Common myeloid progenitor, CD34-positive (primary cell): Measurements from ENCODE around the gene PALLD.

Source experiments
- CTCF ChIA-PET: fragments of 350-600 bp; sonication (Branson Sonifier 250); formaldehyde crosslinking; loops from one replicate; lab custom pipeline; 2021; ENCODE audit warnings: antibody characterized with exemption; lab: Charles Lee
- POLR2A ChIA-PET: fragments of 350-600 bp; sonication (Branson Sonifier 250); formaldehyde crosslinking; loops from one replicate; lab custom pipeline; 2021; ENCODE audit warnings: antibody characterized with exemption; lab: Charles Lee
- DNase-seq, 3 donors: peaks; one replicate each; pipeline versions ENCODE4 v3.0.0 to v3.0.0-alpha.2; 2013
- H3K27ac ChIP-seq, 2 experiments: 1 replicate in 1 of 2; 2 replicates in 1 of 2; pipeline ENCODE4 v1.7.0; 2013; ENCODE audit warnings: inconsistent platforms in 2 of 2, low read length in 2 of 2, mild to moderate bottlenecking in 2 of 2, low read depth in 1 of 2, moderate library complexity in 1 of 2; ENCODE audit not compliant: severe bottlenecking in 2 of 2, insufficient read depth in 1 of 2, poor library complexity in 1 of 2
- H3K27me3 ChIP-seq, 5 experiments: replicated peaks in 2 of 5; 1 replicate in 3 of 5; 2 replicates in 2 of 5; pipeline versions ENCODE4 v1.6.1 to v1.7.0; 2013; ENCODE audit warnings: low read length in 4 of 5, mild to moderate bottlenecking in 2 of 5, moderate library complexity in 2 of 5, inconsistent platforms in 1 of 5; ENCODE audit not compliant: insufficient read depth in 5 of 5, control insufficient read depth in 4 of 5
- H3K36me3 ChIP-seq, 4 experiments: 1 replicate in 2 of 4; 2 replicates in 2 of 4; pipeline versions ENCODE4 v1.6.1 to v1.7.0; 2013; ENCODE audit warnings: low read length in 3 of 4, control low read depth in 1 of 4, mild to moderate bottlenecking in 1 of 4; ENCODE audit not compliant: control insufficient read depth in 4 of 4, insufficient read depth in 4 of 4
- H3K4me1 ChIP-seq, 4 experiments: 1 replicate in 3 of 4; 2 replicates in 1 of 4; pipeline versions ENCODE4 v1.6.1 to v1.7.1; 2013; ENCODE audit warnings: low read length in 3 of 4, mild to moderate bottlenecking in 3 of 4, control low read depth in 1 of 4, inconsistent platforms in 1 of 4, moderate library complexity in 1 of 4; ENCODE audit not compliant: control insufficient read depth in 4 of 4, insufficient read depth in 4 of 4; ENCODE audit errors: control extremely low read depth in 1 of 4
- H3K4me3 ChIP-seq, 7 experiments: 1 replicate in 4 of 7; 2 replicates in 3 of 7; pipeline versions ENCODE4 v1.5.1 to v1.7.0; 2013; ENCODE audit warnings: mild to moderate bottlenecking in 7 of 7, low read length in 6 of 7, moderate library complexity in 6 of 7, inconsistent platforms in 2 of 7, low read depth in 2 of 7, control low read depth in 1 of 7; ENCODE audit not compliant: insufficient read depth in 4 of 7, control insufficient read depth in 1 of 7; ENCODE audit errors: extremely low read depth in 1 of 7
- H3K9me3 ChIP-seq, 5 experiments: 1 replicate in 4 of 5; 2 replicates in 1 of 5; pipeline versions ENCODE4 v1.6.1 to v1.7.1; 2013; ENCODE audit warnings: low read length in 4 of 5, mild to moderate bottlenecking in 2 of 5, inconsistent platforms in 1 of 5, low read depth in 1 of 5, moderate library complexity in 1 of 5; ENCODE audit not compliant: control insufficient read depth in 4 of 5, insufficient read depth in 2 of 5; ENCODE audit errors: control extremely low read depth in 1 of 5
- WGBS: methylation state at CpG from one replicate; pipeline ENCODE4 v1.1.5; 2013; ENCODE audit not compliant: insufficient coverage; 5-methylcytosine and 5-hydroxymethylcytosine counted together

PALLD gene

DNA sequence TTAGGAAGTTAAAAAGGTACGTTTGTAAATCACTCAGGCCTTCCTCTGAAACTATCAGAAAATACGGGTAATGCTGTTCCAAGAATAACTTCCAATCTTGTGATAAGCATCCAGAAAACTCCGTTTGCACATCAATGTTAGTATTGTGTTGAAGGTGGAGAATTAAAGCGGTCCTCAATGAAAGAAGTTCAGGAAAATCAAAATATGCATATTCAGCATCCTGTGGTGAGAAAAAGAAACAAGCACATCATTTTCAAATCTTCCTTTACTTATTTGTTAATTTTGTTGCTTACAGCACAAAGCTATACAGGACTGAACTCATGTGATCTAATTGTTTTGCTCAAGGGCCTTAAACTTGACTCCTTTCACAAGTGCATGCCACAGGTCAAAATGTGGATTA lies 35.0 kb upstream of the PALLD start:
- H3K4me1 ChIP-seq, result no peaks in the 10 kb centered on the region
- H3K9me3 ChIP-seq, result peaks cover 0 to 7% (median 0%) of the 10 kb centered on the region in 5 experiments
- no peak for DNase-seq
- ChIA-PET CTCF (interaction anchor here (1.0 kb wide), 1 partner anchor 13 kb away, joined by 3 read pairs; no protein-coding TSS in a partner anchor), POLR2A (no interaction called here)
- H3K27me3 ChIP-seq, result no peaks in the 10 kb centered on the region
- H3K36me3 ChIP-seq, result peaks cover 9 to 33% (median 11%) of the 10 kb centered on the region in 4 experiments
- H3K4me3 ChIP-seq, result no peak overlapping the region
- H3K27ac ChIP-seq, result no peak overlapping the region
- WGBS, result 100% methylated on average over 2 of the region's 4 CpGs

GRCh38 chr4:168472920-168473319 lies 23.9 kb upstream of the PALLD start:
- H3K4me1 ChIP-seq, result peaks cover 0 to 4% (median 3%) of the 10 kb centered on the region in 4 experiments
- DNase-seq, result no peak
- no peaks in the 10 kb centered on the region for H3K27me3 ChIP-seq
- peaks cover 0 to 1% (median 0%) of the 10 kb centered on the region in 5 experiments for H3K9me3 ChIP-seq
- peaks cover 7 to 47% (median 22%) of the 10 kb centered on the region in 4 experiments for H3K36me3 ChIP-seq
- ChIA-PET POLR2A (interaction anchor here (0.7 kb wide), 1 partner anchor 377 kb away, joined by 5 read pairs; no protein-coding TSS in a partner anchor), CTCF (no interaction called here)
- H3K4me3 ChIP-seq, result no peak overlapping the region
- WGBS, result 100% methylated on average over 2 of the region's 2 CpGs
- no peak overlapping the region for H3K27ac ChIP-seq

- no peak overlapping the region for H3K4me3 ChIP-seq
- ChIA-PET CTCF (interaction anchor here (1.0 to 1.2 kb wide), 4 partner anchors 11 to 33 kb away, joined by 3 to 4 read pairs (median 3); no protein-coding TSS in a partner anchor), POLR2A (no interaction called here)
- WGBS, result 83% methylated on average over 2 of the region's 5 CpGs
- H3K4me1 ChIP-seq, result peaks cover 5 to 20% (median 7%) of the 10 kb centered on the region in 4 experiments
- H3K27ac ChIP-seq, result no peak overlapping the region
- no peaks in the 10 kb centered on the region for H3K9me3 ChIP-seq
- H3K36me3 ChIP-seq, result peaks cover 6 to 30% (median 21%) of the 10 kb centered on the region in 4 experiments
- no peaks in the 10 kb centered on the region for H3K27me3 ChIP-seq
- no peak for DNase-seq
Measured at GRCh38 chr4:168474660-168475320, 22.1 kb upstream of the PALLD start.

DNA sequence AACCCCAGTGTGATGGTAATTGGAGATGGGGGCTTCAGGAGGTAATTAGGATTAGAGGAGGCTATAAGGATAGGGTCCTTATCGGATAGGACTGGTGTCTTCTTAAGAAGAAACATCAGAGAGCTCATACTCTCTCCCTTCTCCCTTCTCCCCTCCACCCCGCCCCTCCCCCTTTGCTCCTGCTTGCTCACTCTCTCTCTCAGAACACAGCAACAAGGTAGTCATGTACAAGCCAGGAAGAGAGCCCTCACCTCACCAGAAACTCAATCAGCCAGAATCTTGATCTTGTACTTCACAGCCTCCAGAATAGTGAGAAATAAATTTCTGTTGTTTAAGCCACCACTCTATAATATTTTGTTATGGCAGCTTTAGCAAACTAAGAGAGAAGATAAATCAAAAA lies 21.1 kb upstream of the PALLD start:
- ChIA-PET POLR2A (no interaction called here), CTCF (interaction anchor here (1.2 kb wide), 1 partner anchor 13 kb away, joined by 3 read pairs; no protein-coding TSS in a partner anchor)
- Histone ChIP-seq H3K27me3 (no peaks in the 10 kb centered on the region), H3K9me3 (no peaks in the 10 kb centered on the region), H3K4me1 (peaks cover 5 to 22% (median 8%) of the 10 kb centered on the region in 4 experiments), H3K4me3 (no peak overlapping the region), H3K27ac (no peak overlapping the region), H3K36me3 (peaks cover 2 to 21% (median 13%) of the 10 kb centered on the region in 4 experiments)
- DNase-seq, result no peak
- 100% methylated on average over 1 of the region's 2 CpGs for WGBS

GRCh38 chr4:168478868-168479267 lies 18.0 kb upstream of the PALLD start:
- CTCF ChIA-PET, result interaction anchor here (1.2 to 1.4 kb wide), 2 partner anchors 9 to 23 kb away, joined by 3 read pairs; no protein-coding TSS in a partner anchor
- no peaks in the 10 kb centered on the region for H3K9me3 ChIP-seq
- H3K4me3 ChIP-seq, result peak overlapping the region in 2 of 7 experiments; percentile 79 to 97
- no peaks in the 10 kb centered on the region for H3K36me3 ChIP-seq
- POLR2A ChIA-PET, result interaction anchor here (0.9 kb wide), 1 partner anchor 10 kb away, joined by 3 read pairs; no protein-coding TSS in a partner anchor
- no peaks in the 10 kb centered on the region for H3K27me3 ChIP-seq
- peaks cover 5 to 32% (median 18%) of the 10 kb centered on the region in 4 experiments for H3K4me1 ChIP-seq
- WGBS, result 100% methylated on average over 2 of the region's 3 CpGs
- peak in 1 of 3 donors; percentile 9 for DNase-seq
- no peak overlapping the region for H3K27ac ChIP-seq

GRCh38 chr4:168480931-168481611 lies 15.8 kb upstream of the PALLD start:
- Histone ChIP-seq H3K27ac (peak overlapping the region; percentile 64 to 89), H3K36me3 (no peaks in the 10 kb centered on the region), H3K4me3 (peak overlapping the region in 6 of 7 experiments; percentile 75 to 97 (median 86)), H3K9me3 (no peaks in the 10 kb centered on the region), H3K27me3 (no peaks in the 10 kb centered on the region), H3K4me1 (peaks cover 5 to 32% (median 17%) of the 10 kb centered on the region in 4 experiments)
- POLR2A ChIA-PET, result interaction anchor here (1.2 kb wide), 1 partner anchor 14 kb away, joined by 3 read pairs; no protein-coding TSS in a partner anchor
- DNase-seq, result peak; percentile 78 to 93 (median 90)
- 0% methylated on average over 6 of the region's 7 CpGs for WGBS
- CTCF ChIA-PET, result interaction anchor here (1.0 kb wide), 1 partner anchor 8 kb away, joined by 4 read pairs; no protein-coding TSS in a partner anchor
